Panc1 (cell line): ENCODE measurements around the gene BHLHE23. TPM values are rescaled to one million over a fixed set of nuclear protein-coding genes. Genes with fewer than 3 reads are reported as not detected.

Experiments
- ATAC-seq: fragments of 200-7000 bp; cut with Tn5 transposase; 2 replicates; pipeline ENCODE4 v1.9.1; 2020; ENCODE audit warnings: mild to moderate bottlenecking, moderate library complexity
- BruUV-seq: library from RNA; stranded (reverse); fragments of 400-500 nt; replicated peaks from 2 replicates; lab custom pipeline; 2021; lab: Mats Ljungman, UMichigan
- CTCF ChIA-PET: fragments of 300-600 bp; sonication (Branson Sonifier 250); formaldehyde crosslinking; loops from one replicate; lab custom pipeline; 2022; ENCODE audit warnings: antibody characterized with exemption; lab: Charles Lee
- POLR2A ChIA-PET: fragments of 300-600 bp; sonication (Branson Sonifier 250); formaldehyde crosslinking; loops from one replicate; lab custom pipeline; 2022; ENCODE audit warnings: antibody characterized with exemption; lab: Charles Lee
- DNase-seq: peaks from one replicate; pipeline ENCODE4 v3.0.0-alpha.2; 2010; ENCODE audit warnings: low read depth, low spot score
- H3K27ac ChIP-seq: 2 replicates; pipeline ENCODE4 v1.5.1; 2011; ENCODE audit warnings: mild to moderate bottlenecking, low read length, inconsistent platforms
- H3K27me3 ChIP-seq: fragments of 200-500 bp; sonication (Bioruptor generic); 2 replicates; pipeline ENCODE4 v1.6.0; 2014; ENCODE audit warnings: low read length, inconsistent platforms; ENCODE audit not compliant: control insufficient read depth, insufficient read depth
- H3K36me3 ChIP-seq: fragments of 200-500 bp; sonication (Bioruptor generic); 2 replicates; pipeline ENCODE4 v1.5.1; 2014; ENCODE audit warnings: inconsistent platforms, mild to moderate bottlenecking, low read length, moderate library complexity; ENCODE audit not compliant: control insufficient read depth, insufficient read depth
- H3K4me1 ChIP-seq: 2 replicates; pipeline ENCODE4 v1.5.1; 2011; ENCODE audit warnings: inconsistent platforms, mild to moderate bottlenecking, low read length, moderate library complexity; ENCODE audit not compliant: control insufficient read depth, insufficient read depth
- H3K4me3 ChIP-seq, 2 experiments: 2 replicates each; pipeline ENCODE4 v1.5.1; 2011 to 2012; ENCODE audit warnings: low read depth in 2 of 2, low read length in 2 of 2, mild to moderate bottlenecking in 2 of 2, inconsistent platforms in 1 of 2, moderate library complexity in 1 of 2
- H3K9me3 ChIP-seq: fragments of 200-500 bp; sonication (Bioruptor generic); 2 replicates; pipeline ENCODE4 v1.5.1; 2014; ENCODE audit warnings: low read depth, mild to moderate bottlenecking, inconsistent platforms, low read length, moderate library complexity; ENCODE audit not compliant: control insufficient read depth, insufficient read depth
- CTCF ChIP-seq: fragments of 450-650 bp; IDR thresholded peaks from 2 replicates; pipeline ENCODE4 v1.5.1; 2017; ENCODE audit warnings: mild to moderate bottlenecking
- POLR2AphosphoS5 ChIP-seq: IDR thresholded peaks from 2 replicates; pipeline ENCODE4 v1.6.1; 2012; ENCODE audit warnings: mild to moderate bottlenecking, low read depth, low read length, moderate library complexity
- REST ChIP-seq, 2 experiments: IDR thresholded peaks; 2 replicates each; pipeline ENCODE4 v1.6.1; 2011 to 2012; ENCODE audit warnings: low read depth in 2 of 2, control low read depth in 1 of 2, low read length in 1 of 2, mild to moderate bottlenecking in 1 of 2, moderate library complexity in 1 of 2; ENCODE audit not compliant: insufficient read depth in 1 of 2
- SIN3A ChIP-seq: IDR thresholded peaks from 2 replicates; pipeline ENCODE4 v1.6.1; 2012; ENCODE audit warnings: low read depth, mild to moderate bottlenecking, low read length, moderate library complexity, borderline replicate concordance; ENCODE audit not compliant: insufficient read depth
- TCF7L2 ChIP-seq: IDR thresholded peaks from 2 replicates; pipeline ENCODE4 v1.6.1; 2011; ENCODE audit warnings: mild to moderate bottlenecking, low read depth, low read length, inconsistent platforms
- in situ Hi-C: cut with HindIII; loops from 2 replicates; pipeline ENCODE4 v1.10.0; 2016; ENCODE audit warnings: low sequenced_read_pairs, low pct_unique_long_range_greater_than_20kb
- intact Hi-C: fragments of 100-400 bp; cut with micrococcal nuclease; formaldehyde crosslinking; loops from one replicate; pipeline ENCODE4 v1.10.0; 2022; ENCODE audit not compliant: unreplicated experiment
- total RNA-seq: library from RNA; stranded (reverse); gene quantifications from one replicate; pipeline ENCODE4 v1.2.1, GENCODE V29; 2021; ENCODE audit not compliant: unreplicated experiment

Gene BHLHE23
- total RNA-seq, 1 experiment from 2014 or later = not detected

- POLR2A ChIA-PET = no interaction called here
- no peaks in the 10 kb centered on the region for H3K27me3 ChIP-seq
- in situ Hi-C loops = no loop called here
These were observed 27.5 kb downstream of the BHLHE23 start for GRCh38 chr20:62979310-62979709.

GRCh38 chr20:62978561-62978943 is 28.2 kb downstream of the BHLHE23 start:
- BruUV-seq = no TSS peak
- Histone ChIP-seq H3K27ac (no peak overlapping the region), H3K4me1 (peaks cover 3% of the 10 kb centered on the region; the same call in 1 of the 2 replicates), H3K36me3 (no peaks in the 10 kb centered on the region), H3K27me3 (no peaks in the 10 kb centered on the region), H3K4me3 (no peak overlapping the region), H3K9me3 (no peaks in the 10 kb centered on the region)
- in situ Hi-C loops (no loop called here), intact Hi-C loops (no loop called here)
- ATAC-seq (no peak), DNase-seq (no peak)
- TF ChIP-seq REST (IDR thresholded peaks at IDR 0.05; ENCODE audit: insufficient read depth in 1 of 2, low read depth in 2 of 2, low read length in 1 of 2) (no peak), SIN3A (no peak), CTCF (no peak)
- CTCF ChIA-PET = no interaction called here
- POLR2A ChIA-PET = no interaction called here

More at GRCh38 chr20:62979310-62979709, 27.5 kb downstream of the BHLHE23 start:
- Histone ChIP-seq H3K27ac (no peak overlapping the region), H3K36me3 (no peaks in the 10 kb centered on the region), H3K4me1 (peaks cover 3% of the 10 kb centered on the region; the same call in 1 of the 2 replicates), H3K4me3 (no peak overlapping the region), H3K9me3 (no peaks in the 10 kb centered on the region)
- intact Hi-C loops = no loop called here
- ATAC-seq = no peak
- no peak for DNase-seq
- no TSS peak for BruUV-seq
- TF ChIP-seq SIN3A (no peak), REST (IDR thresholded peaks at IDR 0.05; ENCODE audit: insufficient read depth in 1 of 2, low read depth in 2 of 2, low read length in 1 of 2) (no peak), POLR2AphosphoS5 (no peak), CTCF (no peak), TCF7L2 (no peak)
- CTCF ChIA-PET = no interaction called here
